Liver (tissue), 9 donors: ENCODE measurements around the gene STYXL2. TPM values are rescaled to one million over a fixed set of nuclear protein-coding genes. Genes with fewer than 3 reads are reported as not detected.

Experiments used
- DNase-seq: peaks from one replicate; pipeline ENCODE4 v3.0.0-alpha.2; 2017; ENCODE audit warnings: low spot score
- H3K27ac ChIP-seq, 2 donors: one replicate each; pipeline ENCODE4 v1.7.0; 2013; ENCODE audit warnings: inconsistent platforms in 2 of 2, low read length in 2 of 2, control low read depth in 1 of 2, low read depth in 1 of 2, mild to moderate bottlenecking in 1 of 2
- H3K27me3 ChIP-seq, 4 donors: one replicate each; pipeline versions ENCODE4 v1.6.1 to v1.7.0; 2013; ENCODE audit warnings: low read length in 3 of 4, inconsistent platforms in 1 of 4, mild to moderate bottlenecking in 1 of 4, moderate library complexity in 1 of 4; ENCODE audit not compliant: control insufficient read depth in 4 of 4, insufficient read depth in 4 of 4
- H3K36me3 ChIP-seq, 4 donors: one replicate each; pipeline versions ENCODE4 v1.6.1 to v1.7.0; 2013; ENCODE audit warnings: low read length in 3 of 4, mild to moderate bottlenecking in 3 of 4, low read depth in 1 of 4, moderate library complexity in 1 of 4; ENCODE audit not compliant: control insufficient read depth in 4 of 4, insufficient read depth in 3 of 4
- H3K4me1 ChIP-seq, 4 donors: one replicate each; pipeline versions ENCODE4 v1.6.1 to v1.7.0; 2013; ENCODE audit warnings: low read length in 3 of 4, mild to moderate bottlenecking in 3 of 4, moderate library complexity in 1 of 4; ENCODE audit not compliant: control insufficient read depth in 4 of 4, insufficient read depth in 4 of 4
- H3K4me3 ChIP-seq, 3 donors: one replicate each; pipeline versions ENCODE4 v1.6.1 to v1.7.0; 2013; ENCODE audit warnings: low read length in 3 of 3, control low read depth in 1 of 3, low read depth in 1 of 3, mild to moderate bottlenecking in 1 of 3
- H3K9ac ChIP-seq, 2 donors: one replicate each; pipeline ENCODE4 v1.7.0; 2013; ENCODE audit warnings: low read length in 2 of 2, mild to moderate bottlenecking in 2 of 2, moderate library complexity in 2 of 2, control low read depth in 1 of 2, low read depth in 1 of 2
- H3K9me3 ChIP-seq, 4 donors: one replicate each; pipeline versions ENCODE4 v1.6.1 to v1.7.0; 2013; ENCODE audit warnings: low read length in 3 of 4; ENCODE audit not compliant: control insufficient read depth in 4 of 4
- ATF3 ChIP-seq: IDR thresholded peaks from 2 replicates; pipeline ENCODE4 v1.6.1; 2016; ENCODE audit warnings: antibody characterized with exemption
- CTCF ChIP-seq: fragments of 150-350 bp; IDR thresholded peaks from 2 replicates; pipeline ENCODE4 v1.5.1; 2017; ENCODE audit warnings: improper control_type of control experiment, low read depth, low read length; ENCODE audit not compliant: missing input control
- EGR1 ChIP-seq, 2 donors: IDR thresholded peaks; 2 replicates each; pipeline ENCODE4 v1.6.1; 2016 to 2018; ENCODE audit warnings: antibody characterized with exemption in 2 of 2, low read depth in 2 of 2
- FOXA1 ChIP-seq: IDR thresholded peaks from 2 replicates; pipeline ENCODE4 v1.6.1; 2016; ENCODE audit warnings: antibody characterized with exemption
- FOXA2 ChIP-seq: IDR thresholded peaks from 2 replicates; pipeline ENCODE4 v1.6.1; 2016; ENCODE audit warnings: antibody characterized with exemption
- GABPA ChIP-seq, 2 donors: IDR thresholded peaks in 1 of 2; conservative IDR thresholded peaks in 1 of 2; 2 replicates each; pipeline ENCODE4 v1.6.1; 2016; ENCODE audit warnings: antibody characterized with exemption in 2 of 2, mild to moderate bottlenecking in 1 of 2, moderate library complexity in 1 of 2
- HNF4A ChIP-seq, 2 donors: conservative IDR thresholded peaks; 2 replicates each; pipeline ENCODE4 v1.6.1; 2016; ENCODE audit warnings: antibody characterized with exemption in 2 of 2, mild to moderate bottlenecking in 2 of 2
- HNF4G ChIP-seq: IDR thresholded peaks from 2 replicates; pipeline ENCODE4 v1.6.1; 2016; ENCODE audit warnings: antibody characterized with exemption
- JUND ChIP-seq, 2 donors: IDR thresholded peaks; 2 replicates each; pipeline ENCODE4 v1.6.1; 2016; ENCODE audit warnings: antibody characterized with exemption in 2 of 2
- MAX ChIP-seq: IDR thresholded peaks from 2 replicates; pipeline ENCODE4 v1.6.1; 2016; ENCODE audit warnings: antibody characterized with exemption
- NR2F2 ChIP-seq: IDR thresholded peaks from 2 replicates; pipeline ENCODE4 v1.6.1; 2016; ENCODE audit warnings: antibody characterized with exemption
- RAD21 ChIP-seq, 2 donors: IDR thresholded peaks; 2 replicates each; pipeline ENCODE4 v1.6.1; 2016; ENCODE audit warnings: antibody characterized with exemption in 2 of 2, mild to moderate bottlenecking in 2 of 2
- REST ChIP-seq: IDR thresholded peaks from 2 replicates; pipeline ENCODE4 v1.6.1; 2016; ENCODE audit warnings: antibody characterized with exemption, mild to moderate bottlenecking
- RXRA ChIP-seq, 2 donors: IDR thresholded peaks; 2 replicates each; pipeline ENCODE4 v1.6.1; 2017 to 2018; ENCODE audit warnings: antibody characterized with exemption in 2 of 2, mild to moderate bottlenecking in 1 of 2
- SP1 ChIP-seq: IDR thresholded peaks from 2 replicates; pipeline ENCODE4 v1.6.1; 2018; ENCODE audit warnings: antibody characterized with exemption, mild to moderate bottlenecking
- TAF1 ChIP-seq: conservative IDR thresholded peaks from 2 replicates; pipeline ENCODE4 v1.6.1; 2016; ENCODE audit warnings: antibody characterized with exemption, mild to moderate bottlenecking
- YY1 ChIP-seq: IDR thresholded peaks from 2 replicates; pipeline ENCODE4 v1.6.1; 2016; ENCODE audit warnings: antibody characterized with exemption, mild to moderate bottlenecking
- ZBTB33 ChIP-seq: IDR thresholded peaks from 2 replicates; pipeline ENCODE4 v1.6.1; 2016; ENCODE audit warnings: antibody characterized with exemption
- WGBS: extraction: QIAGEN DNeasy Blood & Tissue Kit; methylation state at CpG from one replicate; pipeline ENCODE4 v1.1.7; 2013; 5-methylcytosine and 5-hydroxymethylcytosine counted together
- polyA plus RNA-seq, 2 donors: library from polyadenylated mRNA; stranded (reverse) in 1 of 2; unstranded in 1 of 2; fragments of 200-250 nt in 1 of 2; fragments of >200 nt in 1 of 2; fragmentation: Nextera tagmentation in 1 of 2; extraction: Ambion mirVana in 1 of 2; gene quantifications; one replicate each; pipeline versions ENCODE4 v1.2.1 to v1.2.3, GENCODE V29; 2013 to 2015
- total RNA-seq, 2 donors: library from RNA; depleted of rRNA; stranded (reverse); fragments of >200 nt; gene quantifications; one replicate each; pipeline ENCODE4 v1.2.3, GENCODE V29; 2014
- donor health status: healthy.
- donor health status: healthy.
- donor health status: healthy.
- donor health status: healthy.
- donor health status: healthy.

The STYXL2 gene
- total and polyA plus RNA-seq, 4 donors = 0.28 TPM; not detected in 3

GRCh38 chr1:167066333-167067122 lies 27.3 kb upstream of the STYXL2 start:
- H3K36me3 ChIP-seq = no peaks in the 10 kb centered on the region
- H3K4me1 ChIP-seq = peaks cover 0 to 2% (median 0%) of the 10 kb centered on the region in 4 donors
- DNase-seq = peak; percentile 88
- H3K9ac ChIP-seq = no peak overlapping the region
- WGBS = 6% methylated on average over 31 of the region's 31 CpGs
- no peaks in the 10 kb centered on the region for H3K9me3 ChIP-seq
- no peaks in the 10 kb centered on the region for H3K27me3 ChIP-seq
- H3K4me3 ChIP-seq = peak overlapping the region in 1 of 3 donors; percentile 32
- no peak for TF ChIP-seq RXRA (IDR thresholded peaks at IDR 0.05)
- TF ChIP-seq CTCF = peak; percentile 93
- TF ChIP-seq RAD21 (IDR thresholded peaks at IDR 0.05) = peak; percentile 94 to 96
- H3K27ac ChIP-seq = no peak overlapping the region

- peaks cover 0 to 2% (median 0%) of the 10 kb centered on the region in 4 donors for H3K4me1 ChIP-seq
- H3K27ac ChIP-seq = no peak overlapping the region
- no peaks in the 10 kb centered on the region for H3K36me3 ChIP-seq
- no peaks in the 10 kb centered on the region for H3K9me3 ChIP-seq
- DNase-seq = no peak
- no peak for TF ChIP-seq MAX
- TF ChIP-seq ZBTB33 = no peak
- TF ChIP-seq JUND (IDR thresholded peaks at IDR 0.05) = no peak
- no peak for TF ChIP-seq YY1
- TF ChIP-seq TAF1 = no peak
- no peak for TF ChIP-seq HNF4G
- no peak for TF ChIP-seq EGR1 (IDR thresholded peaks at IDR 0.05; ENCODE audit: low read depth in 2 of 2)
- TF ChIP-seq SP1 = no peak
- TF ChIP-seq FOXA1 = no peak
- no peak for TF ChIP-seq ATF3
- no peak for TF ChIP-seq REST
- no peak for TF ChIP-seq RAD21 (IDR thresholded peaks at IDR 0.05)
- no peak for TF ChIP-seq FOXA2
- TF ChIP-seq GABPA (IDR thresholded peaks at IDR 0.05 in 1 of 2, conservative IDR thresholded peaks at IDR 0.05 in 1 of 2) = no peak
- no peak for TF ChIP-seq RXRA (IDR thresholded peaks at IDR 0.05)
- TF ChIP-seq HNF4A (conservative IDR thresholded peaks at IDR 0.05) = no peak
- TF ChIP-seq NR2F2 = no peak
- no peak overlapping the region for H3K4me3 ChIP-seq
- no peaks in the 10 kb centered on the region for H3K27me3 ChIP-seq
- H3K9ac ChIP-seq = no peak overlapping the region
- WGBS = 75% methylated on average over 3 of the region's 3 CpGs
Measured at GRCh38 chr1:167067904-167068303, 26.0 kb upstream of the STYXL2 start.
